HEK293 (cell line): ENCODE results near the gene CACNA1H.
A peak's percentile ranks its signal among the peaks of the same experiment; 100 is the strongest.
"Not testable (repeated sequence)": the region's sequence is repeated elsewhere in the genome, so short reads cannot be mapped to it uniquely, and the experiment has no call there.

Experiments used
- CTCF ChIA-PET: fragments of 350-600 bp; formaldehyde crosslinking; extraction: SDS; loops from one replicate; lab custom pipeline; 2021; ENCODE audit warnings: antibody characterized with exemption; lab: Yijun Ruan, JAX
- POLR2A ChIA-PET: fragments of 300-600 bp; formaldehyde crosslinking; extraction: SDS; loops from one replicate; lab custom pipeline; 2020; ENCODE audit warnings: antibody characterized with exemption, inconsistent platforms; lab: Yijun Ruan, JAX
- H3K27ac ChIP-seq: fragments of 200-500 bp; sonication (Bioruptor generic); 2 replicates; pipeline ENCODE4 v1.5.1; 2014; ENCODE audit warnings: low read depth, low read length, control low read depth, inconsistent platforms; ENCODE audit errors: extremely low read depth
- H3K36me3 ChIP-seq, 2 experiments: fragments of 200-500 bp in 1 of 2; sonication (Bioruptor generic) in 1 of 2; 1 replicate in 1 of 2; 2 replicates in 1 of 2; pipeline ENCODE4 v1.5.1; 2014 to 2017; ENCODE audit warnings: inconsistent platforms in 2 of 2, low read length in 2 of 2; ENCODE audit not compliant: control insufficient read depth in 2 of 2, insufficient read depth in 1 of 2
- H3K4me1 ChIP-seq: fragments of 200-500 bp; sonication (Bioruptor generic); 2 replicates; pipeline ENCODE4 v1.5.1; 2014; ENCODE audit warnings: mild to moderate bottlenecking, low read length, inconsistent platforms; ENCODE audit not compliant: control insufficient read depth, insufficient read depth
- H3K4me3 ChIP-seq: 2 replicates; pipeline ENCODE4 v1.5.1; 2011; ENCODE audit warnings: low read depth, mild to moderate bottlenecking, control low read depth, low read length, moderate library complexity
- H3K9me3 ChIP-seq: fragments of 200-500 bp; sonication (Bioruptor generic); 2 replicates; pipeline ENCODE4 v1.5.1; 2014; ENCODE audit warnings: low read depth, low read length, inconsistent platforms; ENCODE audit not compliant: control insufficient read depth, insufficient read depth
- KLF10 ChIP-seq: fragments of 450-650 bp; IDR thresholded peaks from 2 replicates; pipeline ENCODE4 v1.5.1; 2018; ENCODE audit warnings: missing biosample characterization, mild to moderate bottlenecking, missing genetic modification characterization
- PRDM4 ChIP-seq: fragments of 450-650 bp; formaldehyde crosslinking; IDR thresholded peaks from 2 replicates; pipeline ENCODE4 v1.5.1; 2017; ENCODE audit warnings: missing biosample characterization, missing genetic modification characterization
- SP2 ChIP-seq: fragments of 450-650 bp; formaldehyde crosslinking; IDR thresholded peaks from 2 replicates; pipeline ENCODE4 v1.5.1; 2016; ENCODE audit warnings: missing biosample characterization, missing genetic modification characterization
- ZBTB1 ChIP-seq: fragments of 450-650 bp; formaldehyde crosslinking; IDR thresholded peaks from 2 replicates; pipeline ENCODE4 v1.5.1; 2016; ENCODE audit warnings: missing biosample characterization, missing genetic modification characterization
- ZNF121 ChIP-seq: fragments of 450-650 bp; formaldehyde crosslinking; IDR thresholded peaks from 2 replicates; pipeline ENCODE4 v1.5.1; 2016; ENCODE audit warnings: missing biosample characterization, missing genetic modification characterization
- ZNF362 ChIP-seq: fragments of 450-650 bp; formaldehyde crosslinking; IDR thresholded peaks from 2 replicates; pipeline ENCODE4 v1.5.1; 2016; ENCODE audit warnings: missing biosample characterization, missing genetic modification characterization
- ZNF513 ChIP-seq: fragments of 450-650 bp; IDR thresholded peaks from 2 replicates; pipeline ENCODE4 v1.5.1; 2018; ENCODE audit warnings: missing biosample characterization, missing genetic modification characterization
- ZNF791 ChIP-seq: fragments of 450-650 bp; formaldehyde crosslinking; IDR thresholded peaks from 2 replicates; pipeline ENCODE4 v1.5.1; 2016; ENCODE audit warnings: missing biosample characterization, missing genetic modification characterization
- ZSCAN4 ChIP-seq: fragments of 450-650 bp; formaldehyde crosslinking; IDR thresholded peaks from 2 replicates; pipeline ENCODE4 v1.5.1; 2017; ENCODE audit warnings: missing biosample characterization, missing genetic modification characterization

The CACNA1H gene

GRCh38 chr16:1238909-1239308 is 86.0 kb downstream of the CACNA1H start:
- TF ChIP-seq SP2 (tag by site-specific recombination) (peak; percentile 18; the same call in 1 of the 2 replicates), KLF10 (tag by site-specific recombination) (peak; percentile 63; the same call in 1 of the 2 replicates)
- POLR2A ChIA-PET, H3K4me3 ChIP-seq, H3K9me3 ChIP-seq, H3K4me1 ChIP-seq, H3K27ac ChIP-seq, CTCF ChIA-PET, H3K36me3 ChIP-seq: not testable (repeated sequence)

GRCh38 chr16:1239575-1239974 is 86.7 kb downstream of the CACNA1H start:
- H3K9me3 ChIP-seq, H3K36me3 ChIP-seq, POLR2A ChIA-PET, CTCF ChIA-PET, H3K4me1 ChIP-seq, H3K4me3 ChIP-seq, H3K27ac ChIP-seq: not testable (repeated sequence)

GRCh38 chr16:1240436-1240835 is 87.5 kb downstream of the CACNA1H start, which contains the start of gene TPSAB1:
TPSAB1 (plus strand) TSS chr16:1240705; CDS start chr16:1240939, 234 bp downstream.
- H3K4me1 ChIP-seq, H3K36me3 ChIP-seq, H3K4me3 ChIP-seq, H3K27ac ChIP-seq, POLR2A ChIA-PET, CTCF ChIA-PET, H3K9me3 ChIP-seq: not testable (repeated sequence)

- H3K27ac ChIP-seq, POLR2A ChIA-PET, CTCF ChIA-PET, H3K4me3 ChIP-seq, H3K9me3 ChIP-seq, H3K36me3 ChIP-seq, H3K4me1 ChIP-seq: not testable (repeated sequence)
Measured at GRCh38 chr16:1241081-1241480, 88.2 kb downstream of the CACNA1H start.

- CTCF ChIA-PET, H3K27ac ChIP-seq, H3K4me1 ChIP-seq, POLR2A ChIA-PET, H3K9me3 ChIP-seq, H3K4me3 ChIP-seq, H3K36me3 ChIP-seq: not testable (repeated sequence)
Measured at GRCh38 chr16:1243363-1243762, 90.5 kb downstream of the CACNA1H start.

- H3K9me3 ChIP-seq, H3K36me3 ChIP-seq, POLR2A ChIA-PET, H3K27ac ChIP-seq, H3K4me3 ChIP-seq, CTCF ChIA-PET, H3K4me1 ChIP-seq: not testable (repeated sequence)
Measured at GRCh38 chr16:1243907-1244850, 91.3 kb downstream of the CACNA1H start.

- ChIA-PET CTCF (no interaction called here), POLR2A (no interaction called here)
- Histone ChIP-seq H3K4me1 (no peaks in the 10 kb centered on the region), H3K36me3 (no peaks in the 10 kb centered on the region), H3K9me3 (no peaks in the 10 kb centered on the region), H3K27ac (no peak overlapping the region), H3K4me3 (no peak overlapping the region)
- TF ChIP-seq ZSCAN4 (tag by site-specific recombination) (no peak), ZNF513 (no peak), ZNF362 (tag by site-specific recombination) (no peak), PRDM4 (no peak), ZNF121 (tag by site-specific recombination) (no peak), ZNF791 (tag by site-specific recombination) (no peak), ZBTB1 (tag by site-specific recombination) (no peak)
Measured at GRCh38 chr16:1244881-1245280, 92.0 kb downstream of the CACNA1H start.
